PC-9 (cell line): ENCODE results near the gene COL5A1. TPM values are rescaled to one million over a fixed set of nuclear protein-coding genes. Genes with fewer than 3 reads are reported as not detected.
"Not testable (repeated sequence)": the region's sequence is repeated elsewhere in the genome, so short reads cannot be mapped to it uniquely, and the experiment has no call there.

Experiments used
- BruUV-seq: library from RNA; stranded (reverse); fragments of 400-500 nt; replicated peaks from 2 replicates; lab custom pipeline; 2021; lab: Mats Ljungman, UMichigan
- CTCF ChIA-PET: fragments of 300-600 bp; sonication (Branson Sonifier 250); formaldehyde crosslinking; loops from one replicate; lab custom pipeline; 2022; ENCODE audit warnings: antibody characterized with exemption; lab: Charles Lee
- POLR2A ChIA-PET: fragments of 300-600 bp; sonication (Branson Sonifier 250); formaldehyde crosslinking; loops from one replicate; lab custom pipeline; 2022; ENCODE audit warnings: antibody characterized with exemption; ENCODE audit not compliant: unreplicated experiment; lab: Charles Lee
- DNase-seq, 2 experiments: peaks; one replicate each; pipeline versions ENCODE4 v3.0.0 to v3.0.0-alpha.2; 2015 to 2022; ENCODE audit warnings: mixed read lengths in 1 of 2
- H2AFZ ChIP-seq: fragments of 200-600 bp; sonication (generic); 2 replicates; pipeline ENCODE4 v1.8.1; 2017; ENCODE audit warnings: antibody characterized with exemption
- H3F3A ChIP-seq: fragments of 200-600 bp; sonication (generic); 2 replicates; pipeline ENCODE4 v1.8.1; 2017; ENCODE audit warnings: antibody characterized with exemption, mild to moderate bottlenecking, low read depth; ENCODE audit not compliant: insufficient read depth
- H3K27ac ChIP-seq: fragments of 200-600 bp; sonication (generic); 2 replicates; pipeline ENCODE4 v1.6.1; 2016; ENCODE audit warnings: mixed run types
- H3K27me3 ChIP-seq: fragments of 200-600 bp; sonication (generic); 2 replicates; pipeline ENCODE4 v1.6.1; 2016; ENCODE audit warnings: low read depth, mixed run types; ENCODE audit not compliant: insufficient read depth
- H3K36me3 ChIP-seq: fragments of 200-600 bp; sonication (generic); 2 replicates; pipeline ENCODE4 v1.6.1; 2016; ENCODE audit warnings: low read depth, mixed run types
- H3K4me1 ChIP-seq: fragments of 200-600 bp; sonication (generic); replicated peaks from 2 replicates; pipeline ENCODE4 v1.6.1; 2016; ENCODE audit warnings: mixed run types; ENCODE audit not compliant: insufficient read depth
- H3K4me2 ChIP-seq: fragments of 200-600 bp; sonication (generic); 2 replicates; pipeline ENCODE4 v1.6.1; 2017; ENCODE audit warnings: mixed run types
- H3K4me3 ChIP-seq: fragments of 200-600 bp; sonication (generic); 2 replicates; pipeline ENCODE4 v1.6.1; 2016; ENCODE audit warnings: mixed run types
- H3K79me2 ChIP-seq: fragments of 200-600 bp; sonication (generic); 2 replicates; pipeline ENCODE4 v1.6.1; 2017; ENCODE audit warnings: low read depth, mixed run types
- H3K9me2 ChIP-seq: fragments of 200-600 bp; sonication (generic); 2 replicates; pipeline ENCODE4 v1.8.1; 2017; ENCODE audit warnings: mild to moderate bottlenecking; ENCODE audit not compliant: insufficient read depth
- H3K9me3 ChIP-seq: fragments of 200-600 bp; sonication (generic); 2 replicates; pipeline ENCODE4 v1.8.1; 2016; ENCODE audit warnings: low read depth; ENCODE audit not compliant: insufficient read depth
- H4K20me1 ChIP-seq: fragments of 200-600 bp; sonication (generic); 2 replicates; pipeline ENCODE4 v1.8.1; 2017; ENCODE audit not compliant: insufficient read depth
- EZH2 ChIP-seq: fragments of 200-600 bp; sonication (generic); IDR thresholded peaks from 2 replicates; pipeline ENCODE4 v1.8.0; 2017; ENCODE audit warnings: antibody characterized with exemption, low read depth
- intact Hi-C: fragments of 100-400 bp; cut with micrococcal nuclease; formaldehyde crosslinking; loops from one replicate; pipeline ENCODE4 v1.10.0; 2022; ENCODE audit not compliant: unreplicated experiment
- total RNA-seq: library from RNA; stranded (reverse); gene quantifications from 2 replicates; pipeline ENCODE4 v1.2.3, GENCODE V29; 2021
- TF ChIP-seq, protein P1 (sequence below): fragments of 200-600 bp; sonication (generic); conservative IDR thresholded peaks from 2 replicates; pipeline ENCODE4 v1.6.1; 2017; ENCODE audit warnings: mixed run types, antibody characterized with exemption, mild to moderate bottlenecking, moderate library complexity

COL5A1 gene
- total RNA-seq, 1 experiment from 2014 or later: 15.2 TPM

DNA sequence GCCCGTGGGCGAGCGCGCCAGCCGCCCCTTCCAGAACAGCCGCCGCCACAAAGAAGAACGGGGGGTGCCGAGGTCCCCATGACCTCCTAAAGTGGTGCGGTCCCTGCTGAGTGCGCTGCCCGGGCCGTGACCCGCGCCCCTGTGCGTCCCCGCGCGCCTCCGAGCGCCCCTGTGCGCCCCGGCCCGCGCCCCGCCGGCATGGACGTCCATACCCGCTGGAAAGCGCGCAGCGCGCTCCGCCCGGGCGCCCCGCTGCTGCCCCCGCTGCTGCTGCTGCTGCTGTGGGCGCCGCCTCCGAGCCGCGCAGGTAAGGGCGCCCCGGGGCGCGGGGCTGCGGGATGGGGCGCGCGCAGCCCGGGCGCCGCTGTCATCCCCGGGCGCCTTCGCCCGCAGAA, 384 bp downstream of the COL5A1 start:
- TF ChIP-seq, protein P1, sequence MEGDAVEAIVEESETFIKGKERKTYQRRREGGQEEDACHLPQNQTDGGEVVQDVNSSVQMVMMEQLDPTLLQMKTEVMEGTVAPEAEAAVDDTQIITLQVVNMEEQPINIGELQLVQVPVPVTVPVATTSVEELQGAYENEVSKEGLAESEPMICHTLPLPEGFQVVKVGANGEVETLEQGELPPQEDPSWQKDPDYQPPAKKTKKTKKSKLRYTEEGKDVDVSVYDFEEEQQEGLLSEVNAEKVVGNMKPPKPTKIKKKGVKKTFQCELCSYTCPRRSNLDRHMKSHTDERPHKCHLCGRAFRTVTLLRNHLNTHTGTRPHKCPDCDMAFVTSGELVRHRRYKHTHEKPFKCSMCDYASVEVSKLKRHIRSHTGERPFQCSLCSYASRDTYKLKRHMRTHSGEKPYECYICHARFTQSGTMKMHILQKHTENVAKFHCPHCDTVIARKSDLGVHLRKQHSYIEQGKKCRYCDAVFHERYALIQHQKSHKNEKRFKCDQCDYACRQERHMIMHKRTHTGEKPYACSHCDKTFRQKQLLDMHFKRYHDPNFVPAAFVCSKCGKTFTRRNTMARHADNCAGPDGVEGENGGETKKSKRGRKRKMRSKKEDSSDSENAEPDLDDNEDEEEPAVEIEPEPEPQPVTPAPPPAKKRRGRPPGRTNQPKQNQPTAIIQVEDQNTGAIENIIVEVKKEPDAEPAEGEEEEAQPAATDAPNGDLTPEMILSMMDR: no peak
- no peak for TF ChIP-seq EZH2
- BruUV-seq: TSS peak; percentile 48
- ChIA-PET POLR2A (no interaction called here), CTCF (no interaction called here)
- no peaks in the 10 kb centered on the region for H3K36me3 ChIP-seq
- no peaks in the 10 kb centered on the region for H4K20me1 ChIP-seq
- H3F3A ChIP-seq: no peaks in the 10 kb centered on the region; the same call in 1 of the 2 replicates
- H3K27me3 ChIP-seq: peaks cover 60% of the 10 kb centered on the region
- no peak for DNase-seq
- H3K27ac ChIP-seq: no peak overlapping the region
- no peaks in the 10 kb centered on the region for H3K4me1 ChIP-seq
- H2AFZ ChIP-seq: no peak overlapping the region
- H3K79me2 ChIP-seq: no peaks in the 10 kb centered on the region
- H3K4me2 ChIP-seq: peak overlapping the region; percentile 33; the same call in 1 of the 2 replicates
- H3K9me3 ChIP-seq: no peaks in the 10 kb centered on the region
- no peaks in the 10 kb centered on the region for H3K9me2 ChIP-seq
- intact Hi-C loops: loop anchor here (2.0 to 10.0 kb wide), 2 partner anchors 107 to 193 kb away; no protein-coding TSS in a partner anchor
- peak overlapping the region; percentile 41; the same call in 1 of the 2 replicates for H3K4me3 ChIP-seq

DNA sequence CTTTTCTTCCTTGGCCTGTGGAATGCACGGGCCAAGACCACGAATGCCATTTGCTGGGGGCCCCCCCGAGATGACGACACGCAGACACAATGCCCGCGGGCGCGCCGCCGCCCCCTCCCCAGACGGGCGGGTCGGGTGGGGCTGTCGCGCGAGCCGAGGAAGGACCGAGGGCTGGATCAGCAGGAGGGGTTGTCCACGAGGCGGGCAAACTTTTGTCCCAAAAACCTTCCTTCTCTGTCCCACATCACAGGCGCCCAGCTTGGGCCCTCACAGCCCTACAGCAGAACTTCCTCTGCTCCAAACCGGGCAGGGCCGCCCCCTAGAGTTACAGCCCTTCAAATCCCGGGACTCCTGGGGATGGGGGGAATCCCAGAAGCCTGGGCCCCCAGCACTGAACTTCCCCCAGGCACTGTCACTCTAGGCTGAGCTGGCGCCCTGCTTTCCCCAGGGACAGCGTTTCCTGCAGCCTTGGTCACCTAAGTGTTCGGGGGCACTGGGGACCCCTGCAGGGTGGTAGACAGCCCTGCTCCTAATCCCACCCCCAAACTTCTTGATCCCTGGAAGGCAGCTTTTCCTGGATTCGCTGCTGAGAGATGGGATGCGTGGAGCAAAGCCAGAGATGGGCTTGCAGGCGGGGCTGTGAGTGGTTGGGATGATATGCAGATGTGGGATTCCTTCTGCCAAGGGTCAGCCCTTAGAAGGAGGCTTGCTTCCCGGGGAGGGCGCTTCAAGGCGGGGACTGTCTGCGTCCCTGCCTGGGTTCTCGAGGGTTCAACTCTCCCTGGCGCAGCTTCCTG, 980 bp downstream of the COL5A1 start:
- Histone ChIP-seq H2AFZ (no peak overlapping the region), H3K4me2 (peak overlapping the region; percentile 33; the same call in 1 of the 2 replicates), H4K20me1 (no peaks in the 10 kb centered on the region), H3K27me3 (peaks cover 59% of the 10 kb centered on the region), H3K9me2 (no peaks in the 10 kb centered on the region), H3K9me3 (no peaks in the 10 kb centered on the region), H3K36me3 (no peaks in the 10 kb centered on the region), H3K79me2 (no peaks in the 10 kb centered on the region), H3F3A (no peaks in the 10 kb centered on the region; the same call in 1 of the 2 replicates), H3K27ac (no peak overlapping the region), H3K4me1 (no peaks in the 10 kb centered on the region), H3K4me3 (no peak overlapping the region)
- DNase-seq: peak in 1 of 2 experiments; percentile 21
- no peak for TF ChIP-seq EZH2
- TF ChIP-seq, protein P1: no peak
- ChIA-PET CTCF (no interaction called here), POLR2A (no interaction called here)
- intact Hi-C loops: loop anchor here (10.0 kb wide), 1 partner anchor 108 kb away; no protein-coding TSS in a partner anchor
- no TSS peak for BruUV-seq

DNA sequence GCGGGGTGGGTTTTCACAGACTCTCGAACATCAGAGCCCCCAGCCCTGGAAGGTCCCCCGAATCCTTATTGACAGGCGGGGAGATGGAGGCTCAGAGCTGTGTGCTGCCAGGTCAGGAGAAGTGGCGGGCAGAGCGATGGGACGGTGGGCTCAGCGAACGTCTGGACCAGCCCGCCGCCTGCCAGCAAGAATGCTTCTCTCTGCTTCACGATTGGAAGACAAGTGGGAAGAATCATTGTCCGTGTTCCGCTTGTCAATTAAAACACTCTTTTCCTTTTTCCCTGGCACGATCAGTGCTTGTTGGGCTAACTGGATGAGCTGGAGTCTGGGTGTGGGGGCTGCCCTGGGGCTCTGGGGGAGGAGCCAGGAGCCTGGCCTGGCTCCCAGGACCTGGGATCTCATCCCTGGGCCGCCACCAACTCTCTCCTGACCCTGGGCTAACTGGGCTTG, 1.6 kb downstream of the COL5A1 start:
- no peak overlapping the region for H3K4me2 ChIP-seq
- no peak for DNase-seq
- no peak for TF ChIP-seq EZH2
- TF ChIP-seq, protein P1: no peak
- H3K4me3 ChIP-seq: no peak overlapping the region
- CTCF ChIA-PET: no interaction called here
- no peak overlapping the region for H3K27ac ChIP-seq
- no peak overlapping the region for H2AFZ ChIP-seq
- H3K4me1 ChIP-seq: no peaks in the 10 kb centered on the region
- peaks cover 52% of the 10 kb centered on the region for H3K27me3 ChIP-seq
- no peaks in the 10 kb centered on the region for H4K20me1 ChIP-seq
- intact Hi-C loops: loop anchor here (10.0 kb wide), 1 partner anchor 108 kb away; no protein-coding TSS in a partner anchor
- no peaks in the 10 kb centered on the region for H3K79me2 ChIP-seq
- BruUV-seq: no TSS peak
- no peaks in the 10 kb centered on the region; the same call in 1 of the 2 replicates for H3F3A ChIP-seq
- H3K9me3 ChIP-seq: no peaks in the 10 kb centered on the region
- POLR2A ChIA-PET: no interaction called here
- H3K36me3 ChIP-seq: no peaks in the 10 kb centered on the region
- no peaks in the 10 kb centered on the region for H3K9me2 ChIP-seq

DNA sequence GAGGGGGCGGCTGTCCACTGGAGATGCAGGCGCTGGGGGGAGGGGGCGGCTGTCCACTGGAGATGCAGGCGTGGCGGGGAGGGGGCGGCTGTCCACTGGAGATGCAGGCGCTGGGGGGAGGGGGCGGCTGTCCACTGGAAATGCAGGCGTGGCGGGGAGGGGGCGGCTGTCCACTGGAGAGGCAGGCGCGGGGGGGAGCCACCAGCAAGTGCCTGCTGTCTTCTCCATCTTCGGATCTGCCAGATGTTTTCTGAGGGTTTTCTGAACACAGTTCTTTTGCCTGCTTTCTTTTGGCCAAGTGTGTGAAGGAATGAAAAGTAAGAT, 2.8 kb downstream of the COL5A1 start:
- POLR2A ChIA-PET, BruUV-seq, H3K27ac ChIP-seq, CTCF ChIA-PET, H4K20me1 ChIP-seq, H3K9me2 ChIP-seq, H2AFZ ChIP-seq, H3K36me3 ChIP-seq, H3K79me2 ChIP-seq, H3K4me3 ChIP-seq, H3K9me3 ChIP-seq, DNase-seq, H3K4me1 ChIP-seq, H3F3A ChIP-seq: not testable (repeated sequence)
- intact Hi-C loops: loop anchor here (2.0 to 10.0 kb wide), 3 partner anchors 26 to 110 kb away; no protein-coding TSS in a partner anchor
- Histone ChIP-seq H3K4me2 (0 out of 2 replicates have a peak overlapping the region, but pooled peaks have one; percentile 31), H3K27me3 (peaks cover 46% of the 10 kb centered on the region)
